Memory B cell (primary cell): ENCODE results near the gene FCER2.

Source experiments
- ATAC-seq: fragments of 150-1000 bp; cut with Tn5 transposase; 2 replicates; pipeline ENCODE4 v1.10.0; 2021; ENCODE audit warnings: low read depth, mild to moderate bottlenecking, moderate library complexity
- DNase-seq, 2 donors: peaks; one replicate each; pipeline ENCODE4 v3.0.0; 2022; ENCODE audit warnings: low spot score in 2 of 2
- H3K27ac Mint-ChIP-seq: one replicate; pipeline ENCODE4 v1.8.0; 2022; ENCODE audit warnings: mild to moderate bottlenecking, moderate library complexity, mixed read lengths
- H3K27me3 Mint-ChIP-seq: one replicate; pipeline ENCODE4 v1.8.0; 2022; ENCODE audit warnings: mixed read lengths
- H3K36me3 Mint-ChIP-seq: one replicate; pipeline ENCODE4 v1.8.0; 2022; ENCODE audit warnings: mild to moderate bottlenecking, mixed read lengths
- H3K4me1 Mint-ChIP-seq: one replicate; pipeline ENCODE4 v1.8.0; 2022; ENCODE audit warnings: mixed read lengths
- H3K4me3 Mint-ChIP-seq: one replicate; pipeline ENCODE4 v1.8.0; 2022; ENCODE audit warnings: mild to moderate bottlenecking, moderate library complexity, mixed read lengths
- H3K9me3 Mint-ChIP-seq: one replicate; pipeline ENCODE4 v1.8.0; 2022; ENCODE audit warnings: mixed read lengths

Gene FCER2

GRCh38 chr19:7682175-7682855 lies 19.6 kb downstream of the FCER2 start:
- Mint-ChIP-seq H3K9me3 (no peaks in the 10 kb centered on the region), H3K4me3 (peak overlapping the region; percentile 97), H3K4me1 (peaks cover 36% of the 10 kb centered on the region), H3K36me3 (peaks cover 9% of the 10 kb centered on the region), H3K27ac (peak overlapping the region; percentile 93), H3K27me3 (peaks cover 10% of the 10 kb centered on the region)
- ATAC-seq, result no peak
- no peak for DNase-seq

GRCh38 chr19:7681340-7682174 lies 20.4 kb downstream of the FCER2 start:
- Mint-ChIP-seq H3K27ac (peak overlapping the region; percentile 93), H3K27me3 (peaks cover 14% of the 10 kb centered on the region), H3K36me3 (peaks cover 9% of the 10 kb centered on the region), H3K4me1 (peaks cover 40% of the 10 kb centered on the region), H3K9me3 (no peaks in the 10 kb centered on the region), H3K4me3 (peak overlapping the region; percentile 97)
- ATAC-seq (peak; percentile 52), DNase-seq (peak; percentile 74 to 80)

- Mint-ChIP-seq H3K27me3 (peaks cover 16% of the 10 kb centered on the region), H3K4me1 (peaks cover 48% of the 10 kb centered on the region), H3K36me3 (peaks cover 9% of the 10 kb centered on the region), H3K4me3 (peak within 1 kb of the TSS; percentile 97), H3K9me3 (no peaks in the 10 kb centered on the region), H3K27ac (peak within 1 kb of the TSS; percentile 93)
- DNase-seq, result peak; percentile 86 to 94
- ATAC-seq, result peak; percentile 48
Observed at GRCh38 chr19:7680606-7681339, 21.2 kb downstream of the FCER2 start, which contains the start of gene TRAPPC5. TRAPPC5 (plus strand) TSS chr19:7680833; CDS start chr19:7682254, 1,421 bp downstream.

- Mint-ChIP-seq H3K36me3 (peaks cover 9% of the 10 kb centered on the region), H3K27me3 (peaks cover 17% of the 10 kb centered on the region), H3K9me3 (no peaks in the 10 kb centered on the region), H3K27ac (peak overlapping the region; percentile 87), H3K4me3 (peak overlapping the region; percentile 97), H3K4me1 (peaks cover 44% of the 10 kb centered on the region)
- DNase-seq (no peak), ATAC-seq (no peak)
Observed at GRCh38 chr19:7679771-7680605, 21.9 kb downstream of the FCER2 start.

- ATAC-seq, result peak; percentile 83
- Mint-ChIP-seq H3K27ac (peak overlapping the region; percentile 87), H3K36me3 (peaks cover 9% of the 10 kb centered on the region), H3K4me1 (peaks cover 46% of the 10 kb centered on the region), H3K27me3 (peaks cover 19% of the 10 kb centered on the region), H3K4me3 (peak overlapping the region; percentile 75), H3K9me3 (no peaks in the 10 kb centered on the region)
- peak; percentile 68 to 76 for DNase-seq
Observed at GRCh38 chr19:7678971-7679751, 22.8 kb downstream of the FCER2 start.

GRCh38 chr19:7677669-7678311 lies 24.1 kb downstream of the FCER2 start:
- DNase-seq, result no peak

GRCh38 chr19:7676854-7677253 lies 25.1 kb downstream of the FCER2 start, which contains the start of gene MCEMP1:
MCEMP1 (plus strand) TSS chr19:7677090; CDS start chr19:7677121, 31 bp downstream.
- Mint-ChIP-seq H3K27me3 (peaks cover 25% of the 10 kb centered on the region), H3K4me1 (peaks cover 40% of the 10 kb centered on the region), H3K9me3 (peaks cover 2% of the 10 kb centered on the region), H3K27ac (peak within 1 kb of the TSS; percentile 12), H3K4me3 (peak within 1 kb of the TSS; percentile 65), H3K36me3 (peaks cover 3% of the 10 kb centered on the region)
- ATAC-seq, result no peak
- no peak for DNase-seq

More at GRCh38 chr19:7677669-7678311, 24.1 kb downstream of the FCER2 start:
- H3K27me3 Mint-ChIP-seq, result peaks cover 24% of the 10 kb centered on the region
- H3K36me3 Mint-ChIP-seq, result peaks cover 7% of the 10 kb centered on the region
- ATAC-seq, result no peak
- no peak overlapping the region for H3K4me3 Mint-ChIP-seq
- H3K27ac Mint-ChIP-seq, result no peak overlapping the region
- peaks cover 45% of the 10 kb centered on the region for H3K4me1 Mint-ChIP-seq
- H3K9me3 Mint-ChIP-seq, result peaks cover 2% of the 10 kb centered on the region

GRCh38 chr19:7676376-7676775 lies 25.6 kb downstream of the FCER2 start:
- no peak for DNase-seq
- H3K27me3 Mint-ChIP-seq, result peaks cover 28% of the 10 kb centered on the region
- peak overlapping the region; percentile 65 for H3K4me3 Mint-ChIP-seq
- H3K9me3 Mint-ChIP-seq, result peaks cover 2% of the 10 kb centered on the region
- ATAC-seq, result no peak
- peaks cover 36% of the 10 kb centered on the region for H3K4me1 Mint-ChIP-seq
- H3K36me3 Mint-ChIP-seq, result no peaks in the 10 kb centered on the region
- H3K27ac Mint-ChIP-seq, result peak overlapping the region; percentile 12

GRCh38 chr19:7674010-7675005 lies 27.6 kb downstream of the FCER2 start:
- ATAC-seq, result no peak
- peaks cover 40% of the 10 kb centered on the region for H3K27me3 Mint-ChIP-seq

GRCh38 chr19:7672522-7672921 lies 29.4 kb downstream of the FCER2 start:
- no peak for DNase-seq

More at GRCh38 chr19:7674010-7675005, 27.6 kb downstream of the FCER2 start:
- Mint-ChIP-seq H3K4me3 (no peak overlapping the region), H3K4me1 (peaks cover 39% of the 10 kb centered on the region), H3K9me3 (peaks cover 2% of the 10 kb centered on the region), H3K36me3 (no peaks in the 10 kb centered on the region), H3K27ac (no peak overlapping the region)
- no peak for DNase-seq

GRCh38 chr19:7670790-7671189 lies 31.1 kb downstream of the FCER2 start:
- peaks cover 32% of the 10 kb centered on the region for H3K27me3 Mint-ChIP-seq
- H3K4me3 Mint-ChIP-seq, result peak overlapping the region; percentile 72
- DNase-seq (no peak), ATAC-seq (peak; percentile 40)
- peaks cover 16% of the 10 kb centered on the region for H3K4me1 Mint-ChIP-seq
- peaks cover 2% of the 10 kb centered on the region for H3K9me3 Mint-ChIP-seq
- no peaks in the 10 kb centered on the region for H3K36me3 Mint-ChIP-seq
- no peak overlapping the region for H3K27ac Mint-ChIP-seq

More at GRCh38 chr19:7672522-7672921, 29.4 kb downstream of the FCER2 start:
- Mint-ChIP-seq H3K36me3 (no peaks in the 10 kb centered on the region), H3K4me3 (no peak overlapping the region), H3K27ac (no peak overlapping the region), H3K4me1 (peaks cover 30% of the 10 kb centered on the region), H3K27me3 (peaks cover 34% of the 10 kb centered on the region), H3K9me3 (peaks cover 2% of the 10 kb centered on the region)
- no peak for ATAC-seq
